ENCODE data around the gene SKIL.
A peak's percentile ranks its signal among the peaks of the same experiment; 100 is the strongest.
"Not testable (repeated sequence)": the region's sequence is repeated elsewhere in the genome, so short reads cannot be mapped to it uniquely, and the experiment has no call there.

SKIL gene

DNA sequence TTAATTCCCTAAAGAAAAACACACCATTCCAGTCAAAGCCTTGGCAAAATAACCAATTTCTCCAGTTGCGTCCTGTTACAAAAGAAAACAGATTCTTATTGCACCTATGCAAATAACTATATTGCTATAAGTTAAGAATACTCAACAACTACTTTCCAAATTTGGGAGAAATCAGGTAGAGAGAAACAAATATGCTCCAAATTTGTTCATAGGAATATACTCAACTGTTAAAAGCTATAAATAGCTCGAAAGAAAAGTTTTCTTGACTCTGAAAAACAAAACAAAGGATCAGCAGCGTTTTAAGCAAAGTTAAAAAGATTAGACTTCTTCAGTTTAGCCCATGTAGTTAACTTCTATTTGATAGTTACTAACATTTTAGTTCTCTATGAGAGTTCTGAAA, 20.1 kb upstream of the SKIL start:
- Mint-ChIP-seq H3K4me3 (no peak overlapping the region), H3K4me1 (no peaks in the 10 kb centered on the region), H3K27ac (no peak overlapping the region), H3K36me3 (no peaks in the 10 kb centered on the region), H3K27me3 (no peaks in the 10 kb centered on the region), H3K9me3 (peaks cover 11% of the 10 kb centered on the region)
- DNase-seq: no peak
- CTCF ChIA-PET: no interaction called here

DNA sequence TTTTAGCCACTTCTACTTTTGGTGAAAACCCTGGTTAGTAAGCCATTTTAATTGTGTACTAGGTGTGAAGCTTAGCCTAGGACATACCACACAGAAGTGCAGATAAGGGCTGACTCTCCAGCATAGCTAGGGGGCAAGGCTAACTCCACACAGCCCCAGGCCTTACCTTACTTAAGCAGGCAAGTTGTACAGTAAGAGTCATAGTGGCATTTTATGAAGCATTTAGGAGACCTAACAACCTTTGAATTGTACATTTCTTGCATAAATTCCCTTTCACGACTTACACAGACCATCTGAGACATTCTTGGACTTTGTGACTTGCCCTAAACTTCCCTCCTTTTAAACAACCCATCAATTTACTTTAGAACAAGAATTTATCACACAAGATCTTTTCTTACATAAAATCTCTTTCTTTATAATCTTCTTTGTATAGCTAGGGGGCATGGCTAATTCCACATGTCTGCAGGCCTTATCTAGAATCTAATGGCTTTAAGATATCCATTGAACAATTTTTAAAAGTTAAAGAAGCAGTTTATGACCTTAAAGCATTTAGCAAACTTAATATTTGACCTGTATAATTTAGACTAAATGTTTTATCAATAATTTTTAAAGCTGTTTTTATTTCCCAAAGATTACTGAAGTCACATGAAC, 18.7 kb upstream of the SKIL start:
- Mint-ChIP-seq H3K9me3 (peaks cover 11% of the 10 kb centered on the region), H3K27ac (no peak overlapping the region), H3K4me1 (no peaks in the 10 kb centered on the region), H3K27me3 (no peaks in the 10 kb centered on the region), H3K4me3 (no peak overlapping the region), H3K36me3 (no peaks in the 10 kb centered on the region)
- CTCF ChIA-PET: interaction anchor here (0.6 kb wide), 1 partner anchor 476 kb away, joined by 3 read pairs; no protein-coding TSS in a partner anchor
- no peak for DNase-seq

DNA sequence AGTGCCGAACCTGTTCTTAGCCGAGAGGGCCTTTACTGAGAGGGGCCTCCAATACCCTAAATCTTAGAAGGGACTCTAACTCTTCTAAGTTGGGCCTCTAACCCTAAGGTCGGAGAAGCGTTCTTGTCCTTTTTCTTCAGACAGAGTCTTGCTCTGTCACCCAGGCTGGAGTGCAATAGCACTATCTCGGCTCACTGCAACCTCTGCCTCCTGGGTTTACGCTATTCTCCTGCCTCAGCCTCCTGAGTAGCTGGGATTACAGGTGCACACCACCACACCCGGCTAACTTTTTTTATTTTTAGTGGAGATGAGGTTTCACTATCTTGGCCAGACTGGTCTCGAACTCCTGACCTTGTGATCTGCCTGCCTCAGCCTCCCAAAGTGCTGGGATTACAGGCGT, 15.2 kb upstream of the SKIL start:
- H3K4me1 Mint-ChIP-seq, H3K4me3 Mint-ChIP-seq, DNase-seq, H3K27me3 Mint-ChIP-seq, CTCF ChIA-PET, H3K27ac Mint-ChIP-seq, H3K36me3 Mint-ChIP-seq: not testable (repeated sequence)
- H3K9me3 Mint-ChIP-seq: peaks cover 11% of the 10 kb centered on the region

DNA sequence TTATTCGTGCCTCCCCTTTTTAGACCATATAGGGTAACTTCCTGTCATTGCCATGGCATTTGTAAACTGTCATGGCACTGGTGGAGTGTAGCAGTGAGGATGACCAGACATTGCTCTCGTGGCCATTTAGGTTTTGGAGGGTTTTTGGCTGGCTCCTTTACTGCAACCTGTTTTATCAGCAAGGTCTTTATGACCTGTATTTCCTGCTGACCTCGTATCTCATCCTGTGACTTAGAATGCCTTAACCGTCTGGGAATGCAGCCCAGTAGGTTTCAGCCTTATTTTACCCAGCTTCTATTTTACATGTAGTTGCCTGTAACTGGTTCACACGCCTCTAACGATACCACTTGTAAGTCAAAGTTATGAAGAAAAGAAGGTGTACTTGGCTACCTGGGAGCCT, 13.7 kb upstream of the SKIL start:
- H3K27me3 Mint-ChIP-seq, H3K4me3 Mint-ChIP-seq, H3K4me1 Mint-ChIP-seq, CTCF ChIA-PET, H3K9me3 Mint-ChIP-seq, H3K27ac Mint-ChIP-seq, DNase-seq, H3K36me3 Mint-ChIP-seq: not testable (repeated sequence)

DNA sequence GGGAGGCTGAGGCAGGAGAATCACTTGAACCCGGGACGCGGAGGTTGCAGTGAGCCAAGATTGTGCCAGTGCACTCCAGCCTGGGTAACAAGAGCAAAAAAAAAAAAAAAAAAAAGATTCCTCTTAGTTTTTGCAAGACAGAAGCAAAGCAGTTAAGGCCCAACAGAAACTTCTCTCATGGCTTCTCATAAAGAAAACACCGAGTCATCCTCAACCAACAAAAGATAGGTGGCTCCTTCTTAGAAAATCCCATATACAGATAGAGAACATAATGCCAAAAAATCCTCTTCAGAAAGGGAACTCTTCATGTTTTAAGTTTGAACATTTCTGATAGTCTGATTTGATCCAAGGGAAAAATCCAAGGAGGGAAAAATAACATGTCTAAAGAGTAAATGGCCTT, 12.5 kb upstream of the SKIL start:
- CTCF ChIA-PET: no interaction called here
- Mint-ChIP-seq H3K4me3 (no peak overlapping the region), H3K36me3 (no peaks in the 10 kb centered on the region), H3K9me3 (no peaks in the 10 kb centered on the region), H3K27ac (no peak overlapping the region), H3K4me1 (peaks cover 11% of the 10 kb centered on the region), H3K27me3 (peaks cover 2% of the 10 kb centered on the region)
- DNase-seq: no peak

DNA sequence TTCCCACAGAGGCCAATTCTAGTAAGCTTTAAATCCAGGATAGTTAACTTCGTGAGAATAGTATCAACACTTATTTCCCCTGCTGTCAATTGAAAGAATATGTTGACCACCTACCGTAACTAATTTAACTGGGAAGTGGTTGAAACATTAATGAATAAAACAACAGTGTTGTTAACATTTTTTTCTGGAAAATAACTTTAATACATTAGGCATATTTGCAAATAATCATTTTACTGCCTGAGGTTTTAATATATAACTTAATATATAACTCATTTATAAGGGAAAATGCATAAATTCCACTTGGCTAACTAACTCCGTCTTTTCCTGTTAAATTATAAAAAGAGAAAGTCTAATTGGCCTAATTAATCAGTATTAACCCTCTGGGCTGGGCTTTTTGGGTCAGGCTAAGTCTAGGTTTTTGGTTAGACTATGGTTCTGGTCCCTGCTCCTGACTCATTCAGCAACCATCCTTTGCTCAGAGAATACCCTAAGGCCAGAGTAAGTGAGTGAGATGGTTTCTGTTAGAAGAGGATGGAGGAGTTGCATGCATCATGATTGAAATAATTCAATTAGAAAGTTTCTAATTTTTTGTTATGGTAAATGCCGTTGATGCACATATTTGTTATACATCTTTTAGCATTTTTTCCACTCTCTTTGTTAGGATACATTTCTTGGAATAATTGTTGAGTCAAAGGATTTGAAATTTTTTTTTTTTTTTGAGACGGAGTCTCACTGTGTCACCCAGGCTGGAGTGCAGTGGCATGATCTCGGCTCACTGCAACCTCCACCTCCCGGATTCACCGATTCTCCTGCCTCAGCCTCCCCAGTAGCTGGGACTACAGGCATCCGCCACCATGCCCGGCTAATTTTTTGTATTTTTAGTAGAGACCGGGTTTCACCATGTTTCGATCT, 10.8 kb upstream of the SKIL start:
- CTCF ChIA-PET: no interaction called here
- DNase-seq: no peak
- peaks cover 14% of the 10 kb centered on the region for H3K4me1 Mint-ChIP-seq
- H3K9me3 Mint-ChIP-seq: no peaks in the 10 kb centered on the region
- no peak overlapping the region for H3K27ac Mint-ChIP-seq
- no peaks in the 10 kb centered on the region for H3K36me3 Mint-ChIP-seq
- H3K27me3 Mint-ChIP-seq: peaks cover 5% of the 10 kb centered on the region
- no peak overlapping the region for H3K4me3 Mint-ChIP-seq

DNA sequence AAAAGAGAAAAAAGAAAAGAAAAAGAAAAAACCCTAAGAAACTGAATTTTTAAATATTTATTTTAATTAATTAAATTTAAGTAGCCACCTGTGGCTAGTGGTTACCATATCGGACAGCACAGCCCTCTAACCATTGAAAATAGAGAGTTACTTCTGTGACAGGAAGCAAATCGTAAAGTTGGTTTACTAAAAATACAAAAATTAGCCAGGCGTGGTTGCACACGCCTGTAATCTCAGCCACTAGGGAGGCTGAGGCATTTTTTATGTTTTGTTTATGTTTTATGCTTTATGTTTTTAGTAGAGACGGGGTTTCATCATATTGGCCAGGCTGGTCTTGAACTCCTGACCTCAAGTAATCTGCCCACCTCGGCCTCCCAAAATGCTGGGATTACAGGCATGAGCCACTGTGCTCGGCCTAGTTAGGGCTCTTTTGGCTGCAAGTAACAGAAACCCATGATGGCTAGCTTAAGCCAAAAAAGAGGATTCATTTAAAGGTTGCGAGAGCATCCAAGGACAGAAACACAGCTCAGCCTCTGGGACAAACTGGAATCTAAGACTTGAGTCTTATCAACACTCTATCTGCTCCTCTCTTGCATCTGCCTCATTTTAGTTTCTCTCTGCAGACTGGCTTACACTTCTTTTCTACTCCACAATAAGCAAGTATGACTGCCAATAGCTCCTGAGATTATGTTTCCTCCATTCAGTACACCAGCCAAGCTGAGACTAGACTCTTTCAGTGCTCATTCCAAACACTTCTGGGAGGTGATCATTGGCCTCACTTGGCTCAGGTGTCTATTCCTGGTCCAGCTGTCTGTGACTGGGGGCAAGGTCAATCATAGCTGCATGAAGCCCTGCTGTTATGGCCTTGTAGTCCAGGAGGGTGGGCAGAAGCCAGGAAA, 6.8 kb upstream of the SKIL start:
- CTCF ChIA-PET: interaction anchor here (1.0 kb wide), 1 partner anchor 63 kb away, joined by 3 read pairs; no protein-coding TSS in a partner anchor
- Mint-ChIP-seq H3K9me3 (no peaks in the 10 kb centered on the region), H3K36me3 (no peaks in the 10 kb centered on the region), H3K27me3 (peaks cover 13% of the 10 kb centered on the region), H3K4me1 (peaks cover 9% of the 10 kb centered on the region), H3K27ac (no peak overlapping the region), H3K4me3 (no peak overlapping the region)
- DNase-seq: no peak

DNA sequence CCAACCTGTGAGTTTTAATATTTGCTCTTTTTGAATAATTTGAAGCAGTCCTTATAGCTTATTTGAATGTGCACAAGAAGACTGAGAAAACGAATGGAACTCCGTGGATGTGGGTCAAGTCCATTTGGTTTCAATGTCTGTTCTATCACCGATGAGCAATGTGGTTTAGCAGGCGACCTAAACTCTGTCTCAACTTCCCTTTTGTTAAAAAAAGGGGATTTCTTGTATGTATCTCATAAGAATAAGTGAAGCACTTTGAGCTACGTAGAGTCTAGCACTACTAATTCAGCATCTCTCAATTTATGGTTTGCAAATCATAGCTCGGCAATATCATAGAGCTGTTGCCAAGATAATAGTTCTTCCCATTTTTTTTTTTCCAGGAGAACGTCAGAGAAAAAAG, 4.6 kb upstream of the SKIL start:
- Mint-ChIP-seq H3K36me3 (no peaks in the 10 kb centered on the region), H3K9me3 (no peaks in the 10 kb centered on the region), H3K27ac (no peak overlapping the region), H3K27me3 (peaks cover 20% of the 10 kb centered on the region), H3K4me1 (peaks cover 17% of the 10 kb centered on the region), H3K4me3 (no peak overlapping the region)
- CTCF ChIA-PET: no interaction called here
- DNase-seq: no peak

DNA sequence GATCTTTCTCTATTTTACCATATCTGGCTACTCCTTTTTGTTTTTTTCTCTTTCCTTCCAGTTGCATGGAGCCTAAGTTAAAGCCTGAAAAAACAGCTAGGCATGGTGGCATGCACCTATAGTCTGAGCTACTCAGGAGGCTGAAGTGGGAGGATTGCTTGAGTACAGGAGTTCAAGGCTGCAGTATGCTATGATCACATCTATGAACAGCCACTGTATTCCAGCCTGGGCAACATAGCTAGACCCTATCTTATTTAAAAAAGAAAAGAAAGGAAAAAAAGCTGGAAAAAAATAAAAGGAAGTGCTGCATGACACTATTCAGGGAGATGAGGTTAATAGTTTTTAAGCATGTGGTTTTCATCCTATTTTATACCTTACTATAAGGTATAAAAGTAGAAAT, 4.0 kb upstream of the SKIL start:
- no peak overlapping the region for H3K4me3 Mint-ChIP-seq

DNA sequence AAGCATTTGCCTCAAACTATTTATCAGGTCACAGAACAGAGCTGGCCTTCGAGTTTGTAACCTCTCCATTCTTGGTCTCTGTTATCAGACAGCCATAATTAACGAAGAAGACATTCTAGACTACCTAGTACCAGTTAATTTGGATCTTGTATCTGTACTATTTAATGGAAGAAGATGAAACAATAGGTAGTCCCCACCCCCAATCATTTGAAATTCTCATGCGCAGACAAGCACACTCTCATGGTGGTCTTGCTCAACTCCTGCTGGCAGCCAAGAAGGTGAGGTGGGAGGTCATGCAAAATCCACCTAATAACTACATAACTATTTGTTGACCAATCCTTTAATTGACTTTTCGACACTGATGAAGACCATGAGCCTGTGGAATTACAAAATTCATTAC, 2.8 kb upstream of the SKIL start:
- peaks cover 29% of the 10 kb centered on the region for H3K4me1 Mint-ChIP-seq
- no peaks in the 10 kb centered on the region for H3K9me3 Mint-ChIP-seq
- no peak overlapping the region for H3K27ac Mint-ChIP-seq
- CTCF ChIA-PET: interaction anchor here (0.6 kb wide), 1 partner anchor 62 kb away, joined by 3 read pairs; no protein-coding TSS in a partner anchor
- H3K4me3 Mint-ChIP-seq: no peak overlapping the region
- H3K36me3 Mint-ChIP-seq: peaks cover 11% of the 10 kb centered on the region
- no peak for DNase-seq
- H3K27me3 Mint-ChIP-seq: peaks cover 24% of the 10 kb centered on the region

More for the DNA sequence above, 4.0 kb upstream of the SKIL start:
- CTCF ChIA-PET: no interaction called here
- peaks cover 20% of the 10 kb centered on the region for H3K4me1 Mint-ChIP-seq
- peaks cover 23% of the 10 kb centered on the region for H3K27me3 Mint-ChIP-seq
- H3K27ac Mint-ChIP-seq: no peak overlapping the region
- no peak for DNase-seq
- H3K9me3 Mint-ChIP-seq: no peaks in the 10 kb centered on the region
- H3K36me3 Mint-ChIP-seq: peaks cover 2% of the 10 kb centered on the region

DNA sequence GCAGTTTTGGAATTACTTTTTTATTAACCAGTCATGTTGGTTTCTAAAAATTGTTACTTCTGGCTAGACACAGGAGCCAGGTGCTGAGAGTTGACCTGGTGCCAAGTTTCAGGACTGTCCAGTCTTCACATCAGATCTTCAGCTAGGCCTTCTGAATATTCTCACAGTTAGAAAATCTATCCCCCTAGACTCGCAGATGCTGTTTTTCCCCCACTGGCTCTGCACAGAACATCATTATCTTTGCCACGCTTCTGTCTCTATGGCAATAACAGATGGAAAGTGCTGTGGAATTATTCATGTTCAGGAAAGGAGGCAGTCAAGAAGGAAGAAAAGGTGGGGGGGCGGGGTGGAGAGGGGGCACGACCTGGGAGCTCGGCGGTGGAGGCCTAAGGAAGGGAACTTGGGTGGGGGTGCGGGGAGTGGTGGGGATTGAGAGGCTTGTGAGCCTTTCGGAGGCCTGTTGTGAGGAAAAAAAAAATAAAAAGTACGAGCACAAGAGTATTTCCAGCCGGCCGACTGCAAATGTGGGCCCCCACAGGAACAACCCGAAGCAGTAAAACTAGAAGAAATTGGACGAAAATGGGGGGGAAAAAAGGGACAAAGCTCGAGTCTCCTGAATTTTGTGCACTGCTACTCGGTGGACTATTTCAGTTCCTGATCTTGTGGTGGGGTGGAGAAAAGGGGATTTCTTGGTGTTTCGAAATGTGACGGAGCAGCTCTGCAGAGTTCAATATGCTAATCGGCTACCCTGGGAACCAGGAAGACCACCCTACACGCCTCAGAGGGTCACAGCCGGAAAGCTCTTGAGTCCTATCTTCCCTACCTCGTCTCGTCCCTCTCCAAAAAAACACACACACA, 1.5 kb upstream of the SKIL start:
- H3K27me3 Mint-ChIP-seq: peaks cover 19% of the 10 kb centered on the region
- CTCF ChIA-PET: interaction anchor here (0.5 to 1.4 kb wide), 6 partner anchors 32 to 1977 kb away, joined by 3 to 5 read pairs (median 4); partner anchors contain the start of genes LRRC34 and LRRIQ4

DNA sequence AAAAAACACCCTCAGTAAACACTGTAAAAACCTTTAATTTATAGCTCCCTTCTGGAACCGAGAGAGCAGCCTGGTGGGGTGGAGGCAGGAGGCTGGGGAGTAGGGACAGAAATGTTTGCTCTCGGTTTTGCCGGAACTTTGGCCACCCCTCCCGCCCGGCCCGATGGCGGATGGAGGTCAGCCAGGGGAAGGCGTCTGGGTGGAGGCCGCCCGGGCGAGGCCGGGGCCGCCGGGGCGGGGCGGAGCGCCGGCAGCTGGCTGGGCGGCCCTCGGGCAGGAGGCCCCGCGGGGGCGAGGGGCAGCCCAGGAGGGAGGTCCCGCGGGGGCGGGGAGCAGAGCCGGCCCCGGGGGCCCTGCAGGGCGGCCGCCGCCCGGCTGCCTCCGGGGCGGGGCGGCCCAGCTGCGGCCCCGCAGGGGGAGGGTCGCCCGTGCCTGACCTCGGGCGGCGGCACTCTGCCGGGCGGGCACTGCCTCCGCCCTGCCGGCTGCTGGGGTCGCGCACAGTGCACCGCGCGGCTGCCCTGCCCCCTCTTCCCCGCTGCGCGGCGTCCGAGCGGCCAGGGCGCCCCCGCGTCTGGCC, 829 bp upstream of the SKIL start:
- Mint-ChIP-seq H3K4me3 (peak overlapping the region; percentile 70), H3K4me1 (peaks cover 41% of the 10 kb centered on the region), H3K27me3 (peaks cover 19% of the 10 kb centered on the region), H3K36me3 (peaks cover 24% of the 10 kb centered on the region), H3K9me3 (peaks cover 2% of the 10 kb centered on the region), H3K27ac (peak overlapping the region; percentile 77)
- CTCF ChIA-PET: interaction anchor here (0.5 to 1.4 kb wide), 7 partner anchors 33 to 1976 kb away, joined by 3 to 5 read pairs (median 3); partner anchors contain the start of genes LRRC34 and LRRIQ4
- no peak for DNase-seq

More for the DNA sequence above, 1.5 kb upstream of the SKIL start:
- peak overlapping the region; percentile 77 for H3K27ac Mint-ChIP-seq
- peaks cover 35% of the 10 kb centered on the region for H3K4me1 Mint-ChIP-seq
- peak overlapping the region; percentile 70 for H3K4me3 Mint-ChIP-seq
- DNase-seq: no peak
- peaks cover 20% of the 10 kb centered on the region for H3K36me3 Mint-ChIP-seq
- H3K9me3 Mint-ChIP-seq: no peaks in the 10 kb centered on the region

Measured in activated naive CD4-positive, alpha-beta T cell treated with anti-CD3 and anti-CD28 coated beads, Interleukin-2, amount 10 ng/mL, durations not matched to agents 7 days and 5 days (primary cell).